Fibroblast of the aortic adventitia (primary cell): Measurements from ENCODE around the gene EFNB3. TPM values are rescaled to one million over a fixed set of nuclear protein-coding genes. Genes with fewer than 3 reads are reported as not detected.

Experiments
- DNase-seq: peaks from one replicate; pipeline ENCODE4 v3.0.0-alpha.2; 2010; ENCODE audit warnings: low read depth
- H3K4me3 ChIP-seq: 2 replicates; pipeline ENCODE4 v1.5.1; 2011; ENCODE audit warnings: low read depth, mild to moderate bottlenecking, control low read depth, low read length, moderate library complexity
- CTCF ChIP-seq: IDR thresholded peaks from 2 replicates; pipeline ENCODE4 v1.5.1; 2011; ENCODE audit warnings: mild to moderate bottlenecking, low read length, control low read depth, inconsistent platforms; ENCODE audit not compliant: insufficient read depth
- total RNA-seq: library from RNA; depleted of rRNA; stranded (reverse); fragments of >200 nt; gene quantifications from 2 replicates; pipeline ENCODE4 v1.2.3, GENCODE V29; 2012; ENCODE audit warnings: low replicate concordance

EFNB3 gene
- total RNA-seq, 1 donor, result 0.90 TPM

GRCh38 chr17:7701681-7702080 lies 3.3 kb upstream of the EFNB3 start:
- no peak for DNase-seq
- TF ChIP-seq CTCF, result no peak
- H3K4me3 ChIP-seq, result no peak overlapping the region

- no peak for TF ChIP-seq CTCF
- DNase-seq, result no peak
- H3K4me3 ChIP-seq, result no peak overlapping the region
Measured at GRCh38 chr17:7702776-7703175, 2.2 kb upstream of the EFNB3 start.

- TF ChIP-seq CTCF, result no peak
- peak overlapping the region; percentile 66 for H3K4me3 ChIP-seq
- DNase-seq, result peak; percentile 31
Measured at GRCh38 chr17:7703584-7704479, 1.2 kb upstream of the EFNB3 start.

- TF ChIP-seq CTCF, result no peak
- DNase-seq, result no peak
- peak overlapping the region; percentile 66 for H3K4me3 ChIP-seq
Measured at GRCh38 chr17:7705269-7706255, 560 bp downstream of the EFNB3 start.

- DNase-seq, result no peak
- no peak for TF ChIP-seq CTCF
- H3K4me3 ChIP-seq, result no peak overlapping the region
Measured at GRCh38 chr17:7706631-7707354, 1.8 kb downstream of the EFNB3 start.

- no peak for DNase-seq
- no peak for TF ChIP-seq CTCF
- no peak overlapping the region for H3K4me3 ChIP-seq
Measured at GRCh38 chr17:7707446-7707845, 2.4 kb downstream of the EFNB3 start.
